ENCODE results near the gene CFH. TPM values are rescaled to one million over a fixed set of nuclear protein-coding genes. Genes with fewer than 3 reads are reported as not detected.

Gene CFH
- total RNA-seq, 4 donors from 2014 or later = 35.7 to 111 (median 60.9) TPM

- Histone ChIP-seq H3K9me3 (no peaks in the 10 kb centered on the region), H3K36me3 (peaks cover 0 to 9% of the 10 kb centered on the region in 2 donors), H3K4me1 (no peaks in the 10 kb centered on the region), H3K27ac (no peak overlapping the region), H3K27me3 (no peaks in the 10 kb centered on the region), H3K4me3 (no peak overlapping the region)
- no peak for ATAC-seq
- no peak for TF ChIP-seq EP300 (IDR thresholded peaks at IDR 0.05)
- TF ChIP-seq POLR2AphosphoS5 (IDR thresholded peaks at IDR 0.05) = no peak
- TF ChIP-seq POLR2A (IDR thresholded peaks at IDR 0.05) = no peak
- TF ChIP-seq CTCF (IDR thresholded peaks at IDR 0.05) = no peak
- WGBS, 2 donors (ENCODE audit: low coverage in 1 of 2) = 79 to 84% methylated on average over 4 of the region's 4 CpGs
These were observed 32.6 kb downstream of the CFH start for GRCh38 chr1:196684476-196684875.

- 100% methylated on average over 1 of the region's 1 CpG for WGBS, 2 donors (ENCODE audit: low coverage in 1 of 2)
- Histone ChIP-seq H3K27me3 (no peaks in the 10 kb centered on the region), H3K4me3 (no peak overlapping the region), H3K4me1 (no peaks in the 10 kb centered on the region), H3K9me3 (no peaks in the 10 kb centered on the region), H3K36me3 (peaks cover 0 to 14% of the 10 kb centered on the region in 2 donors), H3K27ac (no peak overlapping the region)
- no peak for ATAC-seq
- TF ChIP-seq POLR2A (IDR thresholded peaks at IDR 0.05) = no peak
These were observed 33.7 kb downstream of the CFH start for GRCh38 chr1:196685506-196685905.

- no peak for TF ChIP-seq EP300 (IDR thresholded peaks at IDR 0.05)
- no peak for TF ChIP-seq POLR2A (IDR thresholded peaks at IDR 0.05)
- TF ChIP-seq CTCF (IDR thresholded peaks at IDR 0.05) = no peak
- no peak for TF ChIP-seq POLR2AphosphoS5 (IDR thresholded peaks at IDR 0.05)
- no peak overlapping the region for H3K27ac ChIP-seq
- no peak for ATAC-seq
These were observed 37.2 kb downstream of the CFH start for GRCh38 chr1:196689001-196689400.

DNA sequence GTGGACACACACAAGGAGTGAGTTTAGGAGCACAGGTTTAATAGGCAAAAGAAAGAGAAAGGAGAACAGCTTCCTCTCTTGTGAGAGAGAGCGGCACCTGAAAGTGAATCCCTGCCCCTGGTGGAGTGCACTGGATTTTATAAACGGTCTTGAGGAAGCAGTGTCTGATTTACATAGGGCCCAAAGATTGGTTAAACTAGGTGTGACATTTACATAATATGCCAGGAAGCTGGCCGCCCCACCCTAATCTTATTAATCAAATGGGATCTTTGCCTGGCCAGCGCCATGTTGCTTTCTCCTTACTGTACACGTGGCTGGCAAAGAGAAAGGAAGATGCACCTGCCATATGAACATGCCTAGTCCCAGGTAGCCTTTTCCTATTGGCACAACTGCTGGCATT lies 38.7 kb downstream of the CFH start:
- Histone ChIP-seq H3K27ac (no peak overlapping the region), H3K36me3 (peaks cover 0 to 15% of the 10 kb centered on the region in 2 donors), H3K9me3 (no peaks in the 10 kb centered on the region), H3K27me3 (no peaks in the 10 kb centered on the region), H3K4me1 (no peaks in the 10 kb centered on the region), H3K4me3 (no peak overlapping the region)
- WGBS, 2 donors (ENCODE audit: low coverage in 1 of 2) = 56 to 75% methylated on average over 4 to 5 of the region's 5 CpGs
- no peak for TF ChIP-seq EP300 (IDR thresholded peaks at IDR 0.05)
- no peak for TF ChIP-seq POLR2AphosphoS5 (IDR thresholded peaks at IDR 0.05)
- TF ChIP-seq CTCF (IDR thresholded peaks at IDR 0.05) = no peak
- TF ChIP-seq POLR2A (IDR thresholded peaks at IDR 0.05) = no peak
- ATAC-seq = no peak

More at GRCh38 chr1:196689001-196689400, 37.2 kb downstream of the CFH start:
- WGBS, 2 donors (ENCODE audit: low coverage in 1 of 2) = 88 to 94% methylated on average over 2 to 3 of the region's 3 CpGs
- Histone ChIP-seq H3K4me1 (no peaks in the 10 kb centered on the region), H3K4me3 (no peak overlapping the region), H3K9me3 (no peaks in the 10 kb centered on the region), H3K27me3 (no peaks in the 10 kb centered on the region), H3K36me3 (peaks cover 0 to 18% of the 10 kb centered on the region in 2 donors)

GRCh38 chr1:196698993-196699392 lies 47.1 kb downstream of the CFH start:
- 90 to 100% methylated on average over 2 of the region's 2 CpGs for WGBS, 2 donors (ENCODE audit: low coverage in 1 of 2)
- no peak overlapping the region for H3K27ac ChIP-seq
- TF ChIP-seq POLR2AphosphoS5 (IDR thresholded peaks at IDR 0.05) (no peak), POLR2A (IDR thresholded peaks at IDR 0.05) (no peak), CTCF (IDR thresholded peaks at IDR 0.05) (no peak), EP300 (IDR thresholded peaks at IDR 0.05) (no peak)
- no peaks in the 10 kb centered on the region for H3K4me1 ChIP-seq
- peaks cover 0 to 4% of the 10 kb centered on the region in 2 donors for H3K36me3 ChIP-seq
- H3K27me3 ChIP-seq = no peaks in the 10 kb centered on the region
- H3K4me3 ChIP-seq = no peak overlapping the region
- H3K9me3 ChIP-seq = no peaks in the 10 kb centered on the region
- no peak for ATAC-seq

All from gastroesophageal sphincter (tissue), 4 donors.